OCI-LY3 (cell line): ENCODE results near the gene NUP210.
A peak's percentile ranks its signal among the peaks of the same experiment; 100 is the strongest.

Source experiments
- H2AFZ ChIP-seq: fragments of 200-600, 300-600 bp; shearing (Covaris generic); 2 replicates; pipeline ENCODE4 v1.6.0; 2014; ENCODE audit warnings: antibody characterized with exemption, low read depth, low read length
- H3K27ac ChIP-seq: fragments of 200-600, 300-600 bp; sonication (generic); 2 replicates; pipeline ENCODE4 v1.5.1; 2014; ENCODE audit warnings: mild to moderate bottlenecking, low read length, moderate library complexity, mixed read lengths
- H3K27me3 ChIP-seq: fragments of 200-600, 300-600 bp; sonication (generic); 2 replicates; pipeline ENCODE4 v1.6.1; 2014; ENCODE audit warnings: low read depth, low read length, mixed read lengths
- H3K36me3 ChIP-seq: fragments of 200-600, 300-600 bp; sonication (generic); replicated peaks from 2 replicates; pipeline ENCODE3; 2014; ENCODE audit warnings: low read depth, low read length, mixed read lengths
- H3K4me1 ChIP-seq: fragments of 300-600, 200-600 bp; sonication (generic); 2 replicates; pipeline ENCODE4 v1.6.1; 2014; ENCODE audit warnings: low read length, mixed read lengths
- H3K4me2 ChIP-seq: fragments of 200-600, 300-600 bp; sonication (generic); 2 replicates; pipeline ENCODE4 v1.6.1; 2014; ENCODE audit warnings: low read length, mixed read lengths
- H3K4me3 ChIP-seq: fragments of 300-600, 200-600 bp; sonication (generic); 2 replicates; pipeline ENCODE4 v1.5.1; 2014; ENCODE audit warnings: antibody characterized with exemption, mild to moderate bottlenecking, low read length, moderate library complexity
- H3K79me2 ChIP-seq: fragments of 300-600, 200-600 bp; shearing (Covaris generic); 2 replicates; pipeline ENCODE4 v1.6.1; 2014; ENCODE audit warnings: mild to moderate bottlenecking, low read length, mixed read lengths
- H3K9ac ChIP-seq: fragments of 300-600, 200-600 bp; shearing (Covaris generic); 2 replicates; pipeline ENCODE4 v1.6.0; 2014; ENCODE audit warnings: mild to moderate bottlenecking, low read length, moderate library complexity
- H3K9me3 ChIP-seq: fragments of 200-600, 300-600 bp; shearing (Covaris generic); 2 replicates; pipeline ENCODE4 v1.6.1; 2014; ENCODE audit warnings: low read length, mixed read lengths; ENCODE audit not compliant: insufficient read depth
- H4K20me1 ChIP-seq: fragments of 200-600, 300-600 bp; sonication (generic); 2 replicates; pipeline ENCODE4 v1.6.1; 2016; ENCODE audit warnings: low read length, mixed read lengths; ENCODE audit not compliant: insufficient read depth
- CTCF ChIP-seq: fragments of 200-600, 300-600 bp; sonication (generic); IDR thresholded peaks from 2 replicates; pipeline ENCODE4 v1.5.1; 2014; ENCODE audit warnings: antibody characterized with exemption, low read length, low read depth
- EZH2phosphoT487 ChIP-seq: fragments of 200-600 bp; shearing (Covaris generic); IDR thresholded peaks from 2 replicates; pipeline ENCODE4 v1.6.1; 2018; ENCODE audit warnings: antibody characterized with exemption, mixed run types, low read depth

The NUP210 gene

GRCh38 chr3:13420045-13420830 is at the start of gene NUP210:
NUP210 (minus strand) TSS chr3:13420322; CDS start chr3:13420226, 96 bp downstream.
- TF ChIP-seq CTCF (no peak), EZH2phosphoT487 (no peak)
- H4K20me1 ChIP-seq, result peaks cover 35% of the 10 kb centered on the region
- peaks cover 51% of the 10 kb centered on the region for H3K4me1 ChIP-seq
- H3K9me3 ChIP-seq, result no peaks in the 10 kb centered on the region
- H2AFZ ChIP-seq, result peak within 1 kb of the TSS; percentile 87
- H3K9ac ChIP-seq, result peak within 1 kb of the TSS; percentile 96
- H3K27ac ChIP-seq, result peak within 1 kb of the TSS; percentile 86
- peak within 1 kb of the TSS; percentile 89 for H3K4me3 ChIP-seq
- no peaks in the 10 kb centered on the region for H3K27me3 ChIP-seq
- peaks cover 56% of the 10 kb centered on the region for H3K79me2 ChIP-seq
- H3K4me2 ChIP-seq, result peak within 1 kb of the TSS; percentile 99
- H3K36me3 ChIP-seq, result peaks cover 23% of the 10 kb centered on the region

- Histone ChIP-seq H4K20me1 (no peaks in the 10 kb centered on the region), H3K4me2 (no peak overlapping the region)
Observed at GRCh38 chr3:13466781-13467180, 46.7 kb upstream of the NUP210 start.

GRCh38 chr3:13465236-13465873 is 45.2 kb upstream of the NUP210 start:
- no peaks in the 10 kb centered on the region for H4K20me1 ChIP-seq
- no peak overlapping the region for H3K9ac ChIP-seq
- TF ChIP-seq EZH2phosphoT487, result no peak
- TF ChIP-seq CTCF, result no peak
- H3K79me2 ChIP-seq, result no peaks in the 10 kb centered on the region
- no peak overlapping the region for H3K4me2 ChIP-seq
- no peak overlapping the region for H3K4me3 ChIP-seq
- H3K27me3 ChIP-seq, result peaks cover 38% of the 10 kb centered on the region
- no peaks in the 10 kb centered on the region for H3K36me3 ChIP-seq
- H3K4me1 ChIP-seq, result peaks cover 5% of the 10 kb centered on the region; the same call in 1 of the 2 replicates
- no peak overlapping the region for H3K27ac ChIP-seq
- H2AFZ ChIP-seq, result no peak overlapping the region
- H3K9me3 ChIP-seq, result no peaks in the 10 kb centered on the region

More at GRCh38 chr3:13466781-13467180, 46.7 kb upstream of the NUP210 start:
- Histone ChIP-seq H3K4me3 (no peak overlapping the region), H3K27ac (no peak overlapping the region), H3K9me3 (no peaks in the 10 kb centered on the region), H2AFZ (no peak overlapping the region), H3K27me3 (peaks cover 49% of the 10 kb centered on the region), H3K36me3 (no peaks in the 10 kb centered on the region), H3K9ac (no peak overlapping the region), H3K4me1 (no peaks in the 10 kb centered on the region), H3K79me2 (no peaks in the 10 kb centered on the region)
- TF ChIP-seq EZH2phosphoT487 (no peak), CTCF (no peak)

GRCh38 chr3:13463618-13464400 is 43.7 kb upstream of the NUP210 start:
- no peak overlapping the region for H2AFZ ChIP-seq
- no peak for TF ChIP-seq CTCF
- H3K4me2 ChIP-seq, result no peak overlapping the region
- peaks cover 38% of the 10 kb centered on the region for H3K27me3 ChIP-seq
- H3K4me1 ChIP-seq, result peaks cover 5% of the 10 kb centered on the region; the same call in 1 of the 2 replicates
- H3K36me3 ChIP-seq, result no peaks in the 10 kb centered on the region
- H3K9me3 ChIP-seq, result no peaks in the 10 kb centered on the region
- H3K9ac ChIP-seq, result no peak overlapping the region
- no peaks in the 10 kb centered on the region for H4K20me1 ChIP-seq
- no peaks in the 10 kb centered on the region for H3K79me2 ChIP-seq
- no peak overlapping the region for H3K27ac ChIP-seq
- H3K4me3 ChIP-seq, result no peak overlapping the region
